GM06990 (cell line): ENCODE results near the gene OPHN1.
A peak's percentile ranks its signal among the peaks of the same experiment; 100 is the strongest.

Experiments used
- DNase-seq: peaks from one replicate; pipeline ENCODE4 v3.0.0-alpha.2; 2011; ENCODE audit not compliant: insufficient read length; ENCODE audit errors: extremely low read depth
- H3K27me3 ChIP-seq: replicated peaks from 2 replicates; pipeline ENCODE4 v1.6.0; 2011; ENCODE audit warnings: low read length; ENCODE audit not compliant: control insufficient read depth, insufficient read depth
- H3K36me3 ChIP-seq: 2 replicates; pipeline ENCODE4 v1.5.1; 2011; ENCODE audit warnings: low read length; ENCODE audit not compliant: control insufficient read depth, insufficient read depth
- H3K4me3 ChIP-seq: replicated peaks from 2 replicates; pipeline ENCODE4 v1.5.1; 2011; ENCODE audit warnings: low read depth, mild to moderate bottlenecking, control low read depth, low read length
- TF ChIP-seq, protein P1 (sequence below): IDR thresholded peaks from 2 replicates; pipeline ENCODE4 v1.5.1; 2011; ENCODE audit warnings: low read length, control low read depth, mild to moderate bottlenecking, inconsistent platforms; ENCODE audit not compliant: insufficient read depth, poor library complexity, severe bottlenecking

OPHN1 gene

GRCh38 chrX:68249401-68249831, 183.9 kb downstream of the OPHN1 start:
- TF ChIP-seq, protein P1, sequence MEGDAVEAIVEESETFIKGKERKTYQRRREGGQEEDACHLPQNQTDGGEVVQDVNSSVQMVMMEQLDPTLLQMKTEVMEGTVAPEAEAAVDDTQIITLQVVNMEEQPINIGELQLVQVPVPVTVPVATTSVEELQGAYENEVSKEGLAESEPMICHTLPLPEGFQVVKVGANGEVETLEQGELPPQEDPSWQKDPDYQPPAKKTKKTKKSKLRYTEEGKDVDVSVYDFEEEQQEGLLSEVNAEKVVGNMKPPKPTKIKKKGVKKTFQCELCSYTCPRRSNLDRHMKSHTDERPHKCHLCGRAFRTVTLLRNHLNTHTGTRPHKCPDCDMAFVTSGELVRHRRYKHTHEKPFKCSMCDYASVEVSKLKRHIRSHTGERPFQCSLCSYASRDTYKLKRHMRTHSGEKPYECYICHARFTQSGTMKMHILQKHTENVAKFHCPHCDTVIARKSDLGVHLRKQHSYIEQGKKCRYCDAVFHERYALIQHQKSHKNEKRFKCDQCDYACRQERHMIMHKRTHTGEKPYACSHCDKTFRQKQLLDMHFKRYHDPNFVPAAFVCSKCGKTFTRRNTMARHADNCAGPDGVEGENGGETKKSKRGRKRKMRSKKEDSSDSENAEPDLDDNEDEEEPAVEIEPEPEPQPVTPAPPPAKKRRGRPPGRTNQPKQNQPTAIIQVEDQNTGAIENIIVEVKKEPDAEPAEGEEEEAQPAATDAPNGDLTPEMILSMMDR, result no peak
- DNase-seq, result no peak
- H3K27me3 ChIP-seq, result no peaks in the 10 kb centered on the region
- H3K4me3 ChIP-seq, result no peak overlapping the region
- H3K36me3 ChIP-seq, result no peaks in the 10 kb centered on the region

GRCh38 chrX:68238568-68238967, 194.7 kb downstream of the OPHN1 start:
- no peak for DNase-seq
- TF ChIP-seq, protein P1, result peak; percentile 63
- Histone ChIP-seq H3K27me3 (no peaks in the 10 kb centered on the region), H3K4me3 (no peak overlapping the region), H3K36me3 (no peaks in the 10 kb centered on the region)

GRCh38 chrX:68234171-68234910, 199.0 kb downstream of the OPHN1 start:
- H3K36me3 ChIP-seq, result no peaks in the 10 kb centered on the region
- no peak for DNase-seq
- TF ChIP-seq, protein P1, result no peak
- H3K4me3 ChIP-seq, result no peak overlapping the region
- H3K27me3 ChIP-seq, result no peaks in the 10 kb centered on the region

GRCh38 chrX:68232206-68232605, 201.1 kb downstream of the OPHN1 start:
- Histone ChIP-seq H3K36me3 (no peaks in the 10 kb centered on the region), H3K4me3 (no peak overlapping the region), H3K27me3 (no peaks in the 10 kb centered on the region)
- DNase-seq, result no peak
- TF ChIP-seq, protein P1, result no peak

GRCh38 chrX:68209008-68209407, 224.3 kb downstream of the OPHN1 start:
- Histone ChIP-seq H3K4me3 (no peak overlapping the region), H3K36me3 (no peaks in the 10 kb centered on the region), H3K27me3 (no peaks in the 10 kb centered on the region)
- DNase-seq, result no peak
- TF ChIP-seq, protein P1, result no peak
